SW480 (cell line): Measurements from ENCODE around the gene BABAM2.
A peak's percentile ranks its signal among the peaks of the same experiment; 100 is the strongest.
"Not testable (repeated sequence)": the region's sequence is repeated elsewhere in the genome, so short reads cannot be mapped to it uniquely, and the experiment has no call there.

Experiments used
- DNase-seq: peaks from one replicate; pipeline ENCODE4 v3.0.0-alpha.2; 2016; ENCODE audit warnings: low spot score

BABAM2 gene

GRCh38 chr2:28314968-28315367 is 424.4 kb downstream of the BABAM2 start:
- DNase-seq = no peak

GRCh38 chr2:28316546-28317335 is 426.2 kb downstream of the BABAM2 start:
- no peak for DNase-seq

- DNase-seq = no peak
Measured at GRCh38 chr2:28317390-28317789, 426.9 kb downstream of the BABAM2 start.

- DNase-seq = no peak
Measured at GRCh38 chr2:28318023-28318422, 427.5 kb downstream of the BABAM2 start.

GRCh38 chr2:28318462-28319117 is 428.1 kb downstream of the BABAM2 start:
- no peak for DNase-seq

GRCh38 chr2:28319118-28320008 is 428.8 kb downstream of the BABAM2 start:
- DNase-seq = no peak

GRCh38 chr2:28320009-28320365 is 429.5 kb downstream of the BABAM2 start:
- no peak for DNase-seq

GRCh38 chr2:28320371-28320770 is 429.8 kb downstream of the BABAM2 start:
- DNase-seq = no peak

GRCh38 chr2:28321426-28321825 is 430.9 kb downstream of the BABAM2 start:
- DNase-seq = no peak

- no peak for DNase-seq
Measured at GRCh38 chr2:28322051-28322450, 431.5 kb downstream of the BABAM2 start.

GRCh38 chr2:28322456-28322855 is 431.9 kb downstream of the BABAM2 start:
- no peak for DNase-seq

- no peak for DNase-seq
Measured at GRCh38 chr2:28322981-28323396, 432.5 kb downstream of the BABAM2 start.

GRCh38 chr2:28325173-28325566 is 434.6 kb downstream of the BABAM2 start:
- DNase-seq = no peak

- peak; percentile 92 for DNase-seq
Measured at GRCh38 chr2:28325567-28326468, 435.3 kb downstream of the BABAM2 start.

GRCh38 chr2:28326469-28326805 is 435.9 kb downstream of the BABAM2 start:
- DNase-seq = peak; percentile 63

- DNase-seq = no peak
Measured at GRCh38 chr2:28326881-28327505, 436.5 kb downstream of the BABAM2 start.

- no peak for DNase-seq
Measured at GRCh38 chr2:28327581-28327955, 437.0 kb downstream of the BABAM2 start.

- DNase-seq = no peak
Measured at GRCh38 chr2:28327956-28328922, 437.7 kb downstream of the BABAM2 start.

GRCh38 chr2:28329184-28329583 is 438.7 kb downstream of the BABAM2 start:
- DNase-seq = no peak

- not testable (repeated sequence) for DNase-seq
Measured at GRCh38 chr2:28330722-28331121, 440.2 kb downstream of the BABAM2 start.
